ENCODE results near the gene RBMS1. TPM values are rescaled to one million over a fixed set of nuclear protein-coding genes. Genes with fewer than 3 reads are reported as not detected.
A peak's percentile ranks its signal among the peaks of the same experiment; 100 is the strongest.
"Not testable (repeated sequence)": the region's sequence is repeated elsewhere in the genome, so short reads cannot be mapped to it uniquely, and the experiment has no call there.

Gene RBMS1
- total RNA-seq, 2 donors from 2014 or later = 108 to 110 TPM

DNA sequence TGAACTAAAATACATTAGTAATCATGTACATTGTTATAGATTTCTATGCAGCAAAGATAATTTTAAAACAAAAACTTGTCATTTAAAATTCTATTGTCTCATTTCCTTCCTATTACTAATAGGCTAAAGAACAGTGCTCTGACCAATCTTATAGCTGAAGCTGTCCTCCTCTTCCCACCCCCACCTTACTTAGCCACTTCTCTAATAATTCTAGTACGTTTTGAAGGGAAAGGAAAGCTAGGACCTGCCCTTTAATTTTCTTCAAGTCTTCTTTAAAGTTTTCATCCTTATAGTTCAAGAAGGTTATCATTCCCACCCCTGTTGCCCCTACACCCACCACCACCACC is 121.6 kb downstream of the RBMS1 start:
- no peak for ATAC-seq
- no peaks in the 10 kb centered on the region for H3K9me3 ChIP-seq (ENCODE audit: control insufficient read depth, low read length, poor library complexity, severe bottlenecking)
- H3K36me3 Mint-ChIP-seq (ENCODE audit: low read depth) = peaks cover 3% of the 10 kb centered on the region
- no peaks in the 10 kb centered on the region for H3K27me3 Mint-ChIP-seq
- peak overlapping the region; percentile 72 for H3K27ac Mint-ChIP-seq
- no peak overlapping the region for H3K4me3 Mint-ChIP-seq
- DNase-seq = no peak
- H3K4me1 Mint-ChIP-seq = peaks cover 73% of the 10 kb centered on the region

DNA sequence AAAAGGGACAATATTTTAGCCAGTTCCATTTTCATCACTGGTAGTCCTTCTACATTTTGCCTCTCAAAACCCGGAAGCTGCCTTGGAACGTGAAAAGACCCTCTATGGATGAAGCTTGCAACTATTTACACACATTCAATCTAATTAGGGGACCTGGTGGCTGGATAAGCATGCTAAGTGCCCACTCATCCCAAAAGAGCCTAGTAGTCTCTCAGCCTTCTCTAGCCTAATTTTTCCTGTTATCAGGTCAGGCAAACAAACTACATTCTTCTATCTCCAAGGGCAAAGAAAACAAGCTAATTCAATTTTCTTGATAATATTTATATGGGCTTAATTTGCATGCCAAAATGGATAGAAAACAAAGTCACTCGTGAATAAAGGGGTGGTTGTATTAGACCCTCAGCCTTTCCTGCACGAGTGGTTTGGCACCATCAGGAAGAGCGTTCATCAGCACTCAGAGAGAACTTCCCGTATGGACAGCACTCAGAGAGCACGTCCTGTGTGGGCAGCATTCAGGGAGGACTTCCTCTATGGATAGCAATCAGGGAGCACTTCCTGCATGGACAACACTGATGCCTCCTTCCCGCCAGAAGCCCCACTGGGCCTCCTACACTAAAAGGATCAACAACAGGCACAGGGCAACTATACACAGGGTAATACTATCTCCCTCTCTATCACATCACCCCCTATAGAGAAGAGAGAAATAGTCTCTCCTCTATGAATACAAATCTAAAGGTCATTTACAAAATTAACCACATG is 122.2 kb downstream of the RBMS1 start:
- ATAC-seq = no peak
- Mint-ChIP-seq H3K4me3 (no peak overlapping the region), H3K27me3 (no peaks in the 10 kb centered on the region), H3K36me3 (ENCODE audit: low read depth) (peaks cover 3% of the 10 kb centered on the region), H3K27ac (peak overlapping the region; percentile 39), H3K4me1 (peaks cover 68% of the 10 kb centered on the region)
- no peak for DNase-seq
- no peaks in the 10 kb centered on the region for H3K9me3 ChIP-seq (ENCODE audit: control insufficient read depth, low read length, poor library complexity, severe bottlenecking)

DNA sequence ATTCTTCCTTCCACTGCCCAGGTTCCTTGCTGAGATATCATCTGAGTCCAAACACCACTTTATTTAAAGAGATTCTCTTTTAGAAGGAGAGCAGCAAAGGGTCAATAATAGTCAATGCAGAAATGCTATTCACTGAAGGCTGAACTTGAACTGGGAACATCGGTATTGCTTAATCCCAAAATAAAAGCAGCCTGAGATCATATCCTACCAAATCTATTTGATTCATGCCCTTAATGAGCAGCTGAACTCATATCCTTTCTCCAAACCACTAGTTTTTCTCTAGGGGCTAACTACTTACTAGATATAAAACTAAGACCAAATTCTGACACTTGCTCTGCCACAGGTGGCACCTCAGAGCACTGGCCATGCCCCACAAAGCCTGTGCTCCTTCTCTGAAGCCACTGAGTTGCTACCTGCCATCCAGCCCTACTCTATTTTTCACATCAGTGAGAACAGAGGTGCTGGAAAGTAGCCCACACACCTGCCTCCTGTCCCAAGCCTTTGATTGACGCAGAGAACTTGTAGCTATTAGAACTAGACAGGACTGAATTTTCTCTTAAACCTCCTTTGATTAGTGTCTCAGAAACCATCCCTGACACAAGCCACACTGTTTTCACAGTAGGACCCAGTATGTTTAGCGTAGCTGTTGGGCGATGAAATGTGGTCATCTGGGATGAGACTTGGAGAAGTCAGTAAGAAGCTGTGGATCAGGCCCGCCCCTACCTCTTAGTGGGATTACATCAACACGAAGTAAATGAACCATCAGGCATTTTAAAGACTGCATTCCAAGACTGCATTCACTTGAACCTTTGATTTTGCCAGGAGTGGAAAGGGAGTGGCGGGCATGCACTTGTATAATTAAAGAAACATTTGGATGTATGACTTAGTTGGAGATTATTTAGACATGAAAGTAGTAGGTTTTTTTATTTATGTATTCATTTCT is 124.3 kb downstream of the RBMS1 start:
- H3K4me3 Mint-ChIP-seq = no peak overlapping the region
- no peaks in the 10 kb centered on the region for H3K9me3 ChIP-seq (ENCODE audit: control insufficient read depth, low read length, poor library complexity, severe bottlenecking)
- DNase-seq (no peak), ATAC-seq (no peak)
- H3K27me3 Mint-ChIP-seq = no peaks in the 10 kb centered on the region
- peaks cover 66% of the 10 kb centered on the region for H3K4me1 Mint-ChIP-seq
- H3K27ac Mint-ChIP-seq = peak overlapping the region; percentile 41
- H3K36me3 Mint-ChIP-seq (ENCODE audit: low read depth) = peaks cover 5% of the 10 kb centered on the region

DNA sequence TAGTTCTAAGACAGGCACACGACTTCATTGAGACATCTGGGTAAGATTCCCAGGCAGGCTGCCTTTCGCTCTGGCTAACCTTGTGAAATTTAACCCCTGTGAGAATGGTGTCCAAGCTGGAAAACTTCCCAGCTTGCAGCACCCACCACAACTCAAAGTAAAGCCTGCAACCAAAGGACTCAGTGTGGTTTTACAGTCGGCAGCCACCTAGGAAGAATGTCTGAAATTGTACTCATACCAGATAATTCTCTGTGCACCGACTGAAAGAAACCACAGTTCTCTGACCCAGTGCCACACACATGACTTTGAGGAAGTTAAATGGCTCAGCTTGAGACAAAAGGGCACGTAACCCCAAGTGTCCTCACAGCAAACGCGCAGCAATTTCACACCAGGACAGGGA is 125.7 kb downstream of the RBMS1 start:
- Mint-ChIP-seq H3K4me1 (peaks cover 64% of the 10 kb centered on the region), H3K36me3 (ENCODE audit: low read depth) (peaks cover 9% of the 10 kb centered on the region), H3K27me3 (no peaks in the 10 kb centered on the region), H3K4me3 (peak overlapping the region; percentile 41), H3K27ac (no peak overlapping the region)
- ATAC-seq (peak; percentile 42), DNase-seq (no peak)
- no peaks in the 10 kb centered on the region for H3K9me3 ChIP-seq (ENCODE audit: control insufficient read depth, low read length, poor library complexity, severe bottlenecking)

DNA sequence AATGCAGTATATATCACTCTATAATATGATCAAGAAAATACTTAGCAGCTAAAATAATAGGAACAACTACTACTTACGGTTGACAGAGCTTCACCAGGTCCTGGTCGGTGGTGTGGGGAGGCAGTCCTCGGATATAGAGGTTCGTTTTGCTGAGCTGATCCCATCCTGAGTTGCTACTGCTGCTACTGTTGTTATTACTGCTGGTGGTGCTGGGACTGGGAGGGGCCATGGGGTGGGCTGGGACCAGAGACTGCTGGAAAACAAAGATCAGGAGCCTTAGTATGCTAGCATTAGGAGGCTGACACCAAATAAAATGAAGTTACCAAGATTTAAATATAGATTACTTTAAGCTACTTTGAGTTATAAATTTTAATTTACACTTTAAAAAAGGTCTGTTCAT is 126.5 kb downstream of the RBMS1 start:
- not testable (repeated sequence) for H3K27ac Mint-ChIP-seq, ATAC-seq

DNA sequence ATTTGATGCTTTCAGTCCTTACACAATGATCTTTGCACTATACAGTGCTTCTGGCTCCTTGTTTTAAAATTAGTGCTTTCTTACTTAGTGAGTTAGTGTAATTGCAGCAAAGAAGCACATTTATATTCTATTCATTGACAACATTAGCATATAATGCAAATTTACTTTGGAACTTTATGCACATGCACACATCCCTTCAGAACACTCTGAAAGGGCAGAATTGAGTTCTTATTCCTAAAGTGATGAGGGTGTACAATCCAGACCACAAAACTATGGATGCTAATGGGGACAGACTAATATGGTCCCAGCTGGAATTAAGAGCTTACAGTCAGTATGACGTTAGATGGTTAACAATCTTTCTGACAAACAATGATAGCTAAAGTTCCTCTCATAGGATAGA is 127.1 kb downstream of the RBMS1 start:
- no peaks in the 10 kb centered on the region for H3K9me3 ChIP-seq (ENCODE audit: control insufficient read depth, low read length, poor library complexity, severe bottlenecking)
- DNase-seq (no peak), ATAC-seq (no peak)
- Mint-ChIP-seq H3K4me1 (peaks cover 55% of the 10 kb centered on the region), H3K36me3 (ENCODE audit: low read depth) (peaks cover 9% of the 10 kb centered on the region), H3K27ac (no peak overlapping the region), H3K27me3 (no peaks in the 10 kb centered on the region), H3K4me3 (no peak overlapping the region)

More for the DNA sequence above, 126.5 kb downstream of the RBMS1 start:
- H3K4me1 Mint-ChIP-seq = peaks cover 60% of the 10 kb centered on the region
- not testable (repeated sequence) for DNase-seq; H3K36me3 Mint-ChIP-seq (ENCODE audit: low read depth); H3K4me3 Mint-ChIP-seq; H3K9me3 ChIP-seq (ENCODE audit: control insufficient read depth, low read length, poor library complexity, severe bottlenecking); H3K27me3 Mint-ChIP-seq

DNA sequence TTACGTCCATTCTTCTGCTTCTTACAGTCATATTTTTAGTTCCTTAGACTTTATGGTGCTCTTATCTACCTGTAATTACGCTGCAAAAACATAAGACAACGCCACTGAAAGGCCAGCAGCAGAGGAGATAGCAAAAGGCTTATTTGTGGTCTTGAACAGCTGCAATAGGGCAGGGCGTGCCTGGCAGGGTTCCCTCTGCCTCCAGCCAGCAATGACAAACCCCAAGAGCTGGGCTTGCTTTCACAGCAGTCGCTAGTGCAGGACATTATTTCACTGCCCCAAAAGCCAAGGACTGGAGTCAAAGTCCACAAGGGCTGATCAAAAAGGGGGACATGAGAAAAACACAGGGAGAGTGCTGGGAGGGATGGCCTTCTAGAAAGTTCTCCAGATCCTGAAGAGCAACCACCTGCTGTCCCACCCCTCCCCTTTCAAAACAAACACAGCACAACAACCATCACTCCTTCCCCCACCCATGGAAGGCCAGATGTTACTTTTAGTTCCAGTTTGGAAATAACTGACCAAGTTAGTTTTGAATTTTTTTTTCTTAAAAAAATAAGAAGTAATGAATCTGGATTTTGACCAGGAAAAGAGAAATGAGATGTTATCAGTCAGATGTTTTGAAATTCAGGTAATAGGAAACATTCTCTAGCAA is 127.8 kb downstream of the RBMS1 start:
- no peak for DNase-seq
- Mint-ChIP-seq H3K36me3 (ENCODE audit: low read depth) (peaks cover 9% of the 10 kb centered on the region), H3K4me1 (peaks cover 55% of the 10 kb centered on the region), H3K27me3 (no peaks in the 10 kb centered on the region), H3K27ac (peak overlapping the region; percentile 78), H3K4me3 (peak overlapping the region; percentile 39)
- no peak for ATAC-seq
- H3K9me3 ChIP-seq (ENCODE audit: control insufficient read depth, low read length, poor library complexity, severe bottlenecking) = no peaks in the 10 kb centered on the region

DNA sequence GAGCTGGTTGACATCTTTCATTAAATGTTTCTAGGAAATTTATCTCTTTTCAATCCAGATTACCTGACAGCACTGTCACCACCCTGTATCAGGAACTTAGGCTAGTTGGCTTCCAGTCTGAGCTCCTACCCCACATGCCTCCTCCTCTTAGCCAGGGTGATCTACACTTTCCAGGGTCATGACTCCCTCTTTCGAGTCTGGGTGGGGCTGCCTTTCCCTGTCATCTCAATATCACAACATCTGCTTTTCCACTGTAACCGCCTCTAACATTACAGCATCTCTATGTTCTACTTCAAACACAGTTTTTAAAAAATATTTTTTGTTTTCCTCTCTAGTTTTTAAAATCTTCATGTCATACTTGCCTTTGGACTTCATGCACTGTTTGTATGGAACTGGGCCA is 129.2 kb downstream of the RBMS1 start:
- no peaks in the 10 kb centered on the region for H3K9me3 ChIP-seq (ENCODE audit: control insufficient read depth, low read length, poor library complexity, severe bottlenecking)
- Mint-ChIP-seq H3K4me1 (peaks cover 49% of the 10 kb centered on the region), H3K27ac (peak overlapping the region; percentile 78), H3K36me3 (ENCODE audit: low read depth) (peaks cover 9% of the 10 kb centered on the region), H3K4me3 (no peak overlapping the region), H3K27me3 (no peaks in the 10 kb centered on the region)
- ATAC-seq = no peak
- DNase-seq = no peak

DNA sequence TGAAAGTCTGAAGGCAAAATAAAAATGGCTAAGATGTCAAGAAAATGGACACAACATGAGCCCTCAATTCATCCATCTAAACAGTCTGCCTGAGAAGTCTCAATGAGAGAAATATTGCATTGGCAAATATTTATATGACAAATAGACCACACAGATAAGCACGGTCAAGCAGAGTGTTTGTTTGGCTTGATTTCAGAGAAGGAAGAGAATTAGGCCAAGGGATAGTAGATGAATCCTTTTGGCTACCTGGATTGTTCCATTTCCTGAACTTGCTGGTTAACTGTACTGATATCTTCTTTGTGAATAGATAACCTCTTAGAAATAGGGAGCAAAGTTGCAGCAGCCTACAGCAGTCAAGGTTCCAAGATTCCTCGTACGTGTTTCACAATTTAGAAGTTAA is 129.6 kb downstream of the RBMS1 start:
- Mint-ChIP-seq H3K27ac (peak overlapping the region; percentile 78), H3K4me3 (no peak overlapping the region), H3K27me3 (no peaks in the 10 kb centered on the region), H3K4me1 (peaks cover 45% of the 10 kb centered on the region), H3K36me3 (ENCODE audit: low read depth) (peaks cover 9% of the 10 kb centered on the region)
- DNase-seq = no peak
- no peak for ATAC-seq
- no peaks in the 10 kb centered on the region for H3K9me3 ChIP-seq (ENCODE audit: control insufficient read depth, low read length, poor library complexity, severe bottlenecking)

DNA sequence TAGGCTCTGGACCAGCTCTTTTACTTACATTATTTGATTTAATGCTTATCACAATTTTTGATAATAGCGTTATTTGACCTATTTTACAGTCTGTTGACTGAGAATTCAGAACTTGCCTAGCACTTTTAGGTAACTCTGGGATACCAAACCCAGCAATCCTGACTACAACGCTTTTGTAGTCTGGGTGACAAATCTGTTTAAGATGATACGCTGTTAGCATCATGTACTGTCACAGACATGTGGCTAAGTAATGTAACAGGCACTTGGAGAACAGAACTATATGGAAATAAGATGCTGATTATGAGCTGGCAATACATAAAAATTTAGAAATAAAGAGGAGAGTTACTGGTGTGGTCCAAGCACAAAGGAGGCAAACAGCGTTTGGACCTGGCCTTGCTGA is 130.6 kb downstream of the RBMS1 start:
- DNase-seq (no peak), ATAC-seq (no peak)
- Mint-ChIP-seq H3K27ac (peak overlapping the region; percentile 29), H3K4me1 (peaks cover 38% of the 10 kb centered on the region), H3K4me3 (no peak overlapping the region), H3K27me3 (no peaks in the 10 kb centered on the region), H3K36me3 (ENCODE audit: low read depth) (peaks cover 11% of the 10 kb centered on the region)
- no peaks in the 10 kb centered on the region for H3K9me3 ChIP-seq (ENCODE audit: control insufficient read depth, low read length, poor library complexity, severe bottlenecking)

DNA sequence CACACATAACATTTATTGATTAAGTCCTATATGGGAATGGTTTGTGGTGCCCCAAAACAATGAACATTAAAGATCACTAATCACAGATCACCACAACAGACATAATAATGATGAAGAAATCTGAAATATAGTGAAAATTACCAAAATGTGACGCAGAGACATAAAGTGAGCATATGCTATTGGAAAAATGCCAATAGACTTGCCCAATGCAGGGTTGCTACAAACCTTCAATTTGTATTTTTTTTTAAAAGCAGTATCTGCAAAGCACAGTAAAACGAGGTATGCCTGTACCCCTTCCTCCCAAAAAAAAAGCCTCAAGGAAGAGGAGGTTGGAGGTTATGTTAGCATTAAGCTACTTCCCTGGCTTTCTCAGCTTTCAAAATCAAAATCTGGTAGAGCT is 131.1 kb downstream of the RBMS1 start:
- ATAC-seq (no peak), DNase-seq (no peak)
- H3K27ac Mint-ChIP-seq = no peak overlapping the region
- H3K4me3 Mint-ChIP-seq = no peak overlapping the region
- peaks cover 12% of the 10 kb centered on the region for H3K36me3 Mint-ChIP-seq (ENCODE audit: low read depth)
- H3K27me3 Mint-ChIP-seq = no peaks in the 10 kb centered on the region
- no peaks in the 10 kb centered on the region for H3K9me3 ChIP-seq (ENCODE audit: control insufficient read depth, low read length, poor library complexity, severe bottlenecking)
- H3K4me1 Mint-ChIP-seq = peaks cover 40% of the 10 kb centered on the region

DNA sequence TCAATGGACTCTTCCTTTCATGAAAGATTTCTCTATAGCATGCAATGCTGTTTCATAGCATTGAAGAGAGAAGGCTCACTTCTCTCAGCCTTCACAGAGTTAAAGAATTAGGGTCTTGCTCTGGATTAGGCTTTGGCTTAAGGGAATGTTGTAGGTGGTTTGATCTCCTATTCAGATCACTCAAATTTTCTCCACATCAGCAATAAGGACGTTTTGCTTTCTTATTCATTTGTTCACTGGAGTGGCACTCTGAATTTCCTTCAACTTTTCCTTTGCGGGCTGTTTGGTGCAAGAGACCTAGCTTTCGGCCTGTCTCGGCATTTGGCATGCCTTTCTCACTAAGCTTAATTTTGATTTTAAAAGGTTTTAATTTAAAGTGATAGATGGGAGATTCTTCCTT is 131.6 kb downstream of the RBMS1 start:
- H3K36me3 Mint-ChIP-seq (ENCODE audit: low read depth) = peaks cover 12% of the 10 kb centered on the region
- DNase-seq (no peak), ATAC-seq (no peak)
- H3K4me3 Mint-ChIP-seq = no peak overlapping the region
- no peaks in the 10 kb centered on the region for H3K9me3 ChIP-seq (ENCODE audit: control insufficient read depth, low read length, poor library complexity, severe bottlenecking)
- no peak overlapping the region for H3K27ac Mint-ChIP-seq
- no peaks in the 10 kb centered on the region for H3K27me3 Mint-ChIP-seq
- peaks cover 42% of the 10 kb centered on the region for H3K4me1 Mint-ChIP-seq

DNA sequence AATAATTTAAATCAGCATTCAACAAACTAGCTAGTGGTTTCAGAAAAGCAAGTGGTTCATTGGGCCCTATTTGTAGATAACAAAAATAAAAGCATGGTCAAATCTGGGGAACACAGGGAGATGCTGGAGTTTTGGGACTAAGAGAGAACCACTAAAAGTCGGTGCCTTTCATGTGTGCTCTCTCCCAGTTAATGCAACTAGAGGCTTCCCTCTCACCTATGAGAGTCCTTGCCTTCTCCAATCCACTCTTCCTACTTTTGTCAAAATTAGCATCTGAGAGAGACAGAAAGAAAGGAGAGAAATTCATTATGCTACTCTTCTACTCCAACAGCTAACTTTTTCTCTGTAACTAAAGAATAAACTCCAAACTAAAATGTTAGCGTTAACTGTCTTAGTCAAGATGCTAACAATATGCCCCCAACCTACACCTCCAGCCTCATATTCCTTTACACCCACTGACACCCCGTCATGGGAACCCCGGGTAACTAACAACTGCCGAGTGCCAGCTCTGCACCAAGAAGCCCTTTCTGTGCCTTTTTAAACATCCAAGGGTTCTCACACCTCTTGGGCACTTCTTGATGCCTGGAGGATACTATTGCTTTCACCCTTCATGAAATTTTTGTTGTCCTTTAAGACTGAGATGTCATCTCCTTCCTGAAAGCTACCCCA is 133.4 kb downstream of the RBMS1 start:
- Mint-ChIP-seq H3K27me3 (no peaks in the 10 kb centered on the region), H3K36me3 (ENCODE audit: low read depth) (peaks cover 11% of the 10 kb centered on the region), H3K27ac (peak overlapping the region; percentile 45), H3K4me3 (no peak overlapping the region), H3K4me1 (peaks cover 48% of the 10 kb centered on the region)
- H3K9me3 ChIP-seq (ENCODE audit: control insufficient read depth, low read length, poor library complexity, severe bottlenecking) = no peaks in the 10 kb centered on the region
- no peak for ATAC-seq
- DNase-seq = no peak

Data from T-helper 17 cell (primary cell).